Astrocyte of the cerebellum (primary cell): ENCODE measurements around the gene MAP1A.

ENCODE experiments used
- DNase-seq: peaks from one replicate; pipeline ENCODE4 v3.0.0-alpha.2; 2011; ENCODE audit warnings: low read depth
- H3K4me3 ChIP-seq: 2 replicates; pipeline ENCODE4 v1.5.1; 2011; ENCODE audit warnings: mild to moderate bottlenecking, low read depth, low read length, moderate library complexity
- in situ Hi-C: cut with HindIII; loops from 2 replicates; pipeline ENCODE4 v1.10.0; 2017; ENCODE audit warnings: low sequenced_read_pairs
- TF ChIP-seq, protein P1 (sequence below): IDR thresholded peaks from 2 replicates; pipeline ENCODE4 v1.5.1; 2012; ENCODE audit warnings: low read length, low read depth, moderate library complexity, mild to moderate bottlenecking; ENCODE audit errors: missing control alignments

Gene MAP1A

DNA sequence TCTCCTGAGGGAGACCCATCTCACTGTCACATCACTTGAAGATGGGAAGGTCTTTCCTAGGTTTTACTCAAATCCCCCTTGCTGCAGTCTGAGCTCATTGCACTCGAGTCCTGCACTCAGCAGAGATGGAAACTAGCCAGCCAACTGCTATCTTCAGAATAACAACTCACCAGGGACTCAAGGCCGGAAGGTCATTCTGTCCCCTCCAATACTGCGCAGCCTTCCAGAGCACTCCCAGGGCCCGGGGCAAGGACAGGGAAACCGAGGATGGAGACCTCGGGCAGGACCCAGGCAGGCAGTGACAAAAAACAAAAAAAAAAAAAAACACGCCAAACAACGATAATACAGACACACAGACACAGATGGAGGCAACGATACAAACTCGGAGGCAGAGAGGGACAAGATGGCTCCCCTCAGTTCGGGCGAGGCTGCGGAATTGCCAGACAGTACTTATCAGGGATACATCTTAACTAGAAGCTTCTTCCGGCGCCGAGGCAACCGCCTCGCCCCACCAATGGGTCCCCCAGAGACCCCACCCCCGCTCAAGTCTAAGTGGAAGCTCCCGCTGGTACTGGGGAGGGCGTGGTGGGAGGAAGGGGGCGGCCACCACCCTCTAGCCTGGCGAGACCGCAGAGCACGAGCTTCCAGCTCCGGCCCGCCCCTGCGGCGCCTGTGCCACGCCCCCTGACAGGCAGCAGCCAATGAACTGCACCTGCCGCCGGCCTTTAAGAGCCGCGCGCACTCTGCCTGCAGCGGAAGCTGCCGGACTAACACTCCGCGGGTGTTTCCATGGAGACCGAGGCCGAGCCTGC is 7.0 kb upstream of the MAP1A start:
- in situ Hi-C loops, result loop anchor here (5.0 kb wide), 1 partner anchor 33 kb away; no protein-coding TSS in a partner anchor
- TF ChIP-seq, protein P1, sequence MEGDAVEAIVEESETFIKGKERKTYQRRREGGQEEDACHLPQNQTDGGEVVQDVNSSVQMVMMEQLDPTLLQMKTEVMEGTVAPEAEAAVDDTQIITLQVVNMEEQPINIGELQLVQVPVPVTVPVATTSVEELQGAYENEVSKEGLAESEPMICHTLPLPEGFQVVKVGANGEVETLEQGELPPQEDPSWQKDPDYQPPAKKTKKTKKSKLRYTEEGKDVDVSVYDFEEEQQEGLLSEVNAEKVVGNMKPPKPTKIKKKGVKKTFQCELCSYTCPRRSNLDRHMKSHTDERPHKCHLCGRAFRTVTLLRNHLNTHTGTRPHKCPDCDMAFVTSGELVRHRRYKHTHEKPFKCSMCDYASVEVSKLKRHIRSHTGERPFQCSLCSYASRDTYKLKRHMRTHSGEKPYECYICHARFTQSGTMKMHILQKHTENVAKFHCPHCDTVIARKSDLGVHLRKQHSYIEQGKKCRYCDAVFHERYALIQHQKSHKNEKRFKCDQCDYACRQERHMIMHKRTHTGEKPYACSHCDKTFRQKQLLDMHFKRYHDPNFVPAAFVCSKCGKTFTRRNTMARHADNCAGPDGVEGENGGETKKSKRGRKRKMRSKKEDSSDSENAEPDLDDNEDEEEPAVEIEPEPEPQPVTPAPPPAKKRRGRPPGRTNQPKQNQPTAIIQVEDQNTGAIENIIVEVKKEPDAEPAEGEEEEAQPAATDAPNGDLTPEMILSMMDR, result peak; percentile 43
- DNase-seq, result peak; percentile 94
- peak overlapping the region; percentile 50 for H3K4me3 ChIP-seq

DNA sequence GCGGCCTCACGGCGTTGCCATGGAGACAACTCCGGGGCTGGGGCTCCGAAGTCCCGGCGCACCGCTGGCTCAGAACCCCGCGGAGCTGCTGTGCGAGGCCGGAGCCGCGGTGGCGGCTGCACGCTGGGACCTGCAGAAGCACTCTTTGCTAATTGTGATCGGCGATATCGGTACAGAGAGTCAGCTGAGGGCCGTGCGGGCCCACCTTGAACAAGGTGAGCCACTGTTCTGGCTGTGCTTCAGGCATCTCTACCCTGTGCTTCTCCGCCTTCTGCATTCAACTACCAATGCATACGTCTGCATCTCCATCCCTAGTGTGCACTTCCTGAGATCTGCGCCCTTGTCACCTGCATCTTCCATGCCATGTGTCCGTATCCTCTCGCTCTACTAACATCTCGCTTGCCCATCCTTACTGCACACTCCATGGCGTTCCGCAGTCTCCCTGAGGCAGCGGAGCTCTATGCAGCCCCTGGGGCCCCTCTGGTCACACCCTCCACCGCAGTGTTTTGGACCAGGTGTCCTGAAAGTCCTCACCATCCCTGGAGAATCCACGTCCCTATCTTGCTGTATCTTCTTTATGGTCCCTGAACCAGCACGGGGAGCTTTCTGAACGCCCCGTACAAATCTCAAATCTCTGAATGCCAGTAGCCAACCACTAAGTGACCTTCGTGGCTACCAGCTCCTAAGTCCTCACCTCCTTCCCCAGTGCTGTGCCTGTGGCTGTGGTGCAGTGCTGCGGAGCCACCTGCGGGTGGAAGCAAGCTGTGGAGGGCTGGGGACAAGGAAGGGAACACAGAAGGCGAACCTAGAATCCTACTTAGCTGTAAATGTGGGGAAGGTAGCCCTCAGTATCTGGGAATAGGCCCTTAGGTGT is 6.2 kb upstream of the MAP1A start:
- DNase-seq, result no peak
- peak overlapping the region; percentile 50 for H3K4me3 ChIP-seq
- TF ChIP-seq, protein P1, result peak; percentile 12
- in situ Hi-C loops, result loop anchor here (5.0 kb wide), 1 partner anchor 34 kb away; no protein-coding TSS in a partner anchor

DNA sequence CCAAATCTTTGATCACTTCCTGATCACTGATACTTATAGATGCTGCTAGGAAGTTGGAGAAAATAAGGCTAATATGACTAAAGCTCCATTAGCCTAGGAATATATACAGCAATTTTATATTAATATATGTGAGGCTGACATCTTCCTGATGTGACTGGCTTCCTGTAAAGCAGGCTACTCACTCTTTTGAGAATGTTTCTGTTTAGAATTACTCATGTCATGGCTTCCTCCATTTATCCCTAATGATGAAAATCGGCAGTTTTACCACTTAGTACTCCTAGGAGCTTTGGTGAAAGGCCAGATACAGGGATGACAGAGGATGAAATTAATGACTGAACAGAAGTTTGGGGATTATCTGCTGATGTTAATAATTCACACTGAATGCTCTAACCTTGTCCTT is 3.9 kb upstream of the MAP1A start:
- TF ChIP-seq, protein P1, result no peak
- no peak for DNase-seq
- in situ Hi-C loops, result loop anchor here (5.0 kb wide), 1 partner anchor 36 kb away; no protein-coding TSS in a partner anchor
- no peak overlapping the region for H3K4me3 ChIP-seq

DNA sequence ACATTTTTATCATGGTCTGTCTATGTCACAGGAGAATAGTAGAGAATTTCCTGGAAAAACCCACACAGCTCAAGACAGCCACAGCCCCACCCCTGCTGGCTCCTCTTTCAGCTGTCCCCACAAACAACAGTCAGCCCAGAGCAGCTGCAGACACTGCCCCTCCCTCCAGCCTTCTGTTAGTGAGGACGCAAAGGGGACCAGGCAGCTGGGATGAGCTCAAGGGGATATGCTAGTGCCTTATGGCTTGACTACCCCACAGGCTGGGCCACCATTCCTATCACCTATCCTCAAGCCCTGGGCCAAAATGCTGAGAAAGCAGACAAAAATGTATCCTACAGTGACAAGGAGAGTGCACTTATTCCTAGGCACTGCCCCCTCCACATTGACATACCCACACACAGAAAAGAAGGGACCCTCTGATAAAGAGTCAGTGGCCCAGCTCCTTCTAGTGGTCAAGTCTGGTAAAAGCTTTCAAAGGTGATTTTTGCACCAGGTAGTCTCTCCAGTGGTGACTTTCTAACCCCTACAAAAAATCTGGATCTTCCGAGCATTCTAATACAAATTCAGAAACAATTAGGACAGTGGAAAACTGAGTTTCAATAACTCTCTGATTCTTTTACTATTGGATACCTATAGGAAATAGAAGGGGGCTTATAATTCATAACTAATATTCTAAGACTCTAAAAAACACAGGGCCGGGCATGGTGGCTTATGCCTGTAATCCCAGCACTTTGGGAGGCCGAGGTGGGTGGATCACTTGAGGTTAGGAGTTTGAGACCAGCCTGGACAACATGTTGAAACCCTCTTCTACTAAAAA is 3.0 kb upstream of the MAP1A start:
- H3K4me3 ChIP-seq, result no peak overlapping the region
- no peak for DNase-seq
- in situ Hi-C loops, result loop anchor here (5.0 kb wide), 1 partner anchor 37 kb away; no protein-coding TSS in a partner anchor
- TF ChIP-seq, protein P1, result peak; percentile 81

DNA sequence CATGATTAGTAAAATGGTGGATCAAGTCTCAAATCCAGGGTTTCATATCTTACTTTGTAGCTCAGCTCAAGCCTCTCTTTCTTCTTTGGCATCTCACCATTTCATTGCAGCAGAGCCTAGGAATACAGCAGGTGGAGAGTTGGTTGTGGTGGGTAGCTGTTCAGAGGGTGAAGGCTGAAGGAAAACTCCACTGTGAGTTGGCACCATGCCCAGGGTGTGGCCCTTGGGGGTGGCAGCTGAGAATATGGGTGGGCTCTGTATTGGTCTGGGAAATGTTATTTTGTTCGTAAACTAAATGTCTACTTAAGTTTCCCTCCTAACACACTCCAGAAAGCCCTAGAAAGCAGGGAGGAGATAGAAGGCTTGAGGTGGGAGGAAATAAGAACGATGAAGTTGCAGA is 1.7 kb upstream of the MAP1A start:
- TF ChIP-seq, protein P1, result no peak
- no peak for DNase-seq
- in situ Hi-C loops, result no loop called here

DNA sequence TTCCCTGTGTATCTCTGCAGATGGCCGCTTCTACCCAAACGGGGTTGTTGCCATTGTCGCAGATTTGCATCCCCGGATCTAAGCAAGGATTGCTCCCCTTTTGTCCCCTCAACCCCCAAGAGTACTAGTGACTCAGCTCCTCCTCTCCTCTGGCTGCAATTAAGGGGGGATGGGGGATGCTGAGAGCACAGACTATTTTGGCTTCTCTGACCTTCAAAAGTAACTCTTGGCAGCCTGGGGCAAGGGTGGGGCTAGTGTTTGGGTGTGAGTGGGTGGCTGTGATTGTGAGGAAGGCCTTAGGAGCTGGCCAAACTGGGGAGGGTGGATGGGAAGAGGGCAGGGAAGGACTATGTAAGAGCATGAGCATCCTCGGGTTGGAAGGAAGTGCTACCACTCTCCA is 1.2 kb upstream of the MAP1A start:
- no peak for DNase-seq
- TF ChIP-seq, protein P1, result no peak
- in situ Hi-C loops, result no loop called here
- peak overlapping the region; percentile 68 for H3K4me3 ChIP-seq

More for the DNA sequence above, 1.7 kb upstream of the MAP1A start:
- H3K4me3 ChIP-seq, result no peak overlapping the region
